ENCODE measurements around the gene PIGA.
A peak's percentile ranks its signal among the peaks of the same experiment; 100 is the strongest.

Gene PIGA

GRCh38 chrX:15335135-15336022 is at the start of gene PIGA:
TSS of gene PIGA (minus strand) at chrX:15335523. CDS start at chrX:15331930, 3,593 bp downstream.
- DNase-seq (ENCODE audit: low spot score): peak; percentile 96

DNA sequence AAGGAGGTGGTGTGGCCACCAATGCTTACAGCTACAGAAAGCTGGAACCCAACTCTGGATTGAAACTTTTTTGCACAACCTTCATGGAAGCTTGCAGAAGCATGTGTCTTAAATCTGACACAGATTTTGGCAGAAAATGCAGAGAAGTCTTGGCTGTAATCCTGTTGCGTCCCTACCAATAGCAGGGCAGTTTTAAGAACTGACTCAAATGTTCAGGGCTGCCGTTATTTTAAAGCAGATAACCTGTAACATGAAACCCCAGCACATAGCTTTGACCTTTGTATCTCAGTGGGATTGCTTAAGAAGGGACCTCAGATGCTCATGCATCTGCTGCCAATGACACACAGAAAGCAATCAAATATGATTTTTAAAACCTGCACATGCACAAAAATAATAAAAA is 49.0 kb upstream of the PIGA start, which contains the start of gene VEGFD:
Gene VEGFD (minus strand): TSS at position 110 of the 400 bp plus-strand sequence. CDS start 467 bp downstream, outside the sequence.
- DNase-seq (ENCODE audit: low spot score): no peak

DNA sequence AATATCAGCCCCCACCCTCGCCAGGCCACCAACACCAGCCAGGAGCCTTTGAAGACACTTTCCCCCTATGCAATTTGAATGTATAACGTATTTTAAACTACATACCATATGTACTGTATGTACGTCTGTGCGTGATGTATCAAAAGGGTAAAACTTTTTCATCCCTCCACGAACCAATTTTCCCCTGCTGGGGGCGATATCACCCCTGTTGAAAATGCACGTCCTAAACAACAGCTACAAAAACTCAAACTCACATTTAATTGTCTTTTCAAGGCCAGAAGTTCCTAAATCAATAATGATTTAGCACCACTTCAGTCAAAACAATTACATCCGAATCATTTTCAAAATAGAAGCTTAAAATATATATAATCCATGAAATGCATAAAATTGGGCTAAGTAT is 47.5 kb upstream of the PIGA start:
- no peak for DNase-seq (ENCODE audit: low spot score)

- no peak for DNase-seq (ENCODE audit: low spot score)
These were observed 41.6 kb upstream of the PIGA start for GRCh38 chrX:15376956-15377355.

DNA sequence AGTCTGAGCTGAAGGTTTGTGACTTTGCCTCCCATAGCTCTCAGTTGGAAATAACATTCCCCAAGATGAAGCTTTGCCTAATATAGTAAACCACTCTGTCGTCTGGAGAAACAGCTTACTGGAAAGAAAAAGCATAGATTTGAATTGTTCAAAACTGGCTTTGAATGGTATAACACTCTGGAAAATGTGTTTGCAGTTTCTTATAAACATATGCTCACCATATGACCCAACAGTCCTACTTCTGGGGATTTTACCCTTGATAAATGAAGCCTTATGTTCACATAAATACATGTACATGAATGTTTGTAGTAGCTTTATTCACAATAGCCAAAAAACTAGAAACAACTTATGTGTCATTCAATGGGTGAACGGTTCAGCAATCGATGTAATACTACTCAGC is 38.7 kb upstream of the PIGA start:
- no peak for DNase-seq (ENCODE audit: low spot score)

DNA sequence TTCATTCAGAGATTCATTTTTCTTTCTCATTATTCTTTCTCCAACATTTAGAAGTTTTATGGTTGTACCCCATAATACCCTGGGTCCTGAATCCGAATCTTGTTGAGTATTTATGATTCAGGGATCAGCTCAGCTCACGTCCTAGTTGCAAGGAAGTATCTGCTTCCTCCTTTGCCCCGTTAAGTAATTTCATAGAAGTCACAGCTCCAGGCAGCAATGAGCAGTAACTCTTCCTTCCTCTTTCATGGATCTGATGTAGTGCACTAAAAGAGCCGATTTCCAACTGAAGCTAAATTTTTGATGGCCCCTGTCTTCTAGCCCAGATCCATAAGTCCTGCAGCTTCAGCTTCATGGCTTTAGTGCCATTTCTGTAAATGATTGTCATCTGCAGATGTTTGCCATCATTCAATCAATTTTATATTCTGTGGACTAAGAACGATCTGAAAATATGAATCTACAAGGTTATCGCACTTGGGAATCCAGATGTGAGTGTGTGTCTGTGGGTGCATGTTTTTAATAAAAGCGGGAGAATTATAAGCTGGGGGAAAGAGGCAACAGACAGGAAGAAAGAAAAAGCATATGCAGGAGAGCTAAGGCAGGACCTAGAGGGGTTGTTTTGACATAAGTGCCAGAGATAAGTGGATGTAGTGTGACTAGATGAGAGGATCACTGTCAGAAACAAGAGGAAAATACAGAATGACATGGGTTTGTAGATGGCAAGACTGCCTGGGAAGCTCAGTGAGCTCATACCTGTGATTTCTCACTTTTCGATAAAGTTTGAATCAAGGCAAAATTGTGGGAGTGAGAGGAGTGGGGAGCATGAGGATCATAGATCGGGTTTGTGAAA is 31.4 kb upstream of the PIGA start:
- no peak for DNase-seq (ENCODE audit: low spot score)

DNA sequence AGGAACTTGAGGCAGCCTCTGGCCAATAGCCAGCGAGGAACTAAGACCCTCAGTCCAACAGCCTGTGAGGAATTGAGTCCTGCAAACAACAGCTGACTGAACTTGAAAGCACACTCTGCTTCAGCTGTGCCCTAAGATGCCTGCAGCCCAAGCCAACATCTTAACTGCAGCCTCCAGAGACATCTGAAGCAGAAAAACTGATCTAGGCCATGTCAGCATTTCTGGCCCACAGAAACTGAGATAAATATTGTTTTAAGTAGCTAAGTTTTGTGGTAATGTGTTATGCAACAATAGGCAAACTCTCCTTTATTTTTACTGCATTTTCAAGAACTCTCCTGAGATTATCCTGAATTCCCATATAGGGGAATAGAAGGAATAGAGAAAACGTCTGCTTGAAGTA is 24.4 kb upstream of the PIGA start:
- no peak for DNase-seq (ENCODE audit: low spot score)

GRCh38 chrX:15358533-15358932 is 23.2 kb upstream of the PIGA start:
- DNase-seq (ENCODE audit: low spot score): no peak

DNA sequence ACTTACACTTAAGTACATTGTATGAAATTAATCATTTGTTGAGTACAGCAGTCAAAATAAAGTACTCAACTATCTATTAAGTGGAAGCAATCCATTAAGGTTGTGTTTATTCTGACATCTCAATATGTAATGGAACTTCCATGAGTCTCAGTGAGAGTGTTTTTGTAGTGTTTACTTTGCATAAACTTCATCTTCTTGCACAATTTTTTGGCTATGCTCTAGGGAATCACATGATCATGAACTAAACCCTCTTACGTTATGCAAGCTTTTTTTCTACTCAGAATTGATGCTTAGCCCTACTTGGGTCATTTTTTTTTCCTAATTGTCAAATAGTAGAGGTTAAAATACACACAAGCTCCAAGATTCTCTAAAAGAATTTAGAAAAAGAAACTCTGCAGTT is 21.1 kb upstream of the PIGA start:
- no peak for DNase-seq (ENCODE audit: low spot score)

GRCh38 chrX:15350329-15350996 is 15.1 kb upstream of the PIGA start:
- DNase-seq (ENCODE audit: low spot score): no peak

- DNase-seq (ENCODE audit: low spot score): peak; percentile 92
These were observed 13.7 kb upstream of the PIGA start for GRCh38 chrX:15349046-15349445.

DNA sequence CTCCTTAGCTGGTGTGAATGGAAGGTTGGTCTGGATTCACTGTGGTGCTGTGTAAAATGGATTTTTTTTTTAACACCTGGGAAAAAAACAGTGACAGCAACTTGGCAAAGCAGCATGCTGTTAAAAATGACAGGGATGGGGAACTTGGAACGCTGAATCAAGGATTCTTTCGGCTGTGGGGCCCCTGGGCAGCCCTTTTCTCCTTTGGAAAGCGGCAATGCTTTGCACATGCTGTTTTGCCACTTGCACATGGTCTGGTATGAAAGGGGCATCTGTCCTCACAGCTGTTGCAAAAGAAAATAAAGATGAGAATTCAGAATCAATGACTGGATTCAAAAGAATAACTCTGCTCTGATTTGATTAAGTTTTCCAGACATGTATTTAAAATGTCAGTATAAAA is 10.7 kb upstream of the PIGA start:
- no peak for DNase-seq (ENCODE audit: low spot score)

- DNase-seq (ENCODE audit: low spot score): no peak
These were observed 8.8 kb upstream of the PIGA start for GRCh38 chrX:15344106-15344505.

DNA sequence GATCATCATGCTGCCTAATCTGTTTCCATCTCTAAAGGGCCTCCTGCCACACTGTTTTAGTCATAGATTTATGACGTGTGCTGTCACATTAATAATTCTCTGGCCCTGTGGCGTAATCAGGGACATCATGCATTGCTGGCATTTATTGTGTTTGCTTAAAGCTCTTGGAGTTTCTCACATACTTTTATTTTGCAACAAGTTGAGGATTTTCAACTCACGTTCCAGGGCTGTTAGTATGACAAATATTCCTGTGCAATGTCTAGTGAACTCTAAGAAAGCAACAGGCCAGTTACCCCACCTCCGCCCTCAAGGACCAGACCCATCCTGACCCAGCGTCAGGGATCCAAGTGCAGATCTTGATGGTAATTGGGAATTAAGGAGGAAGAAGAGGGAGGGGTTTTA is 7.8 kb upstream of the PIGA start:
- no peak for DNase-seq (ENCODE audit: low spot score)

- DNase-seq (ENCODE audit: low spot score): no peak
These were observed 5.5 kb upstream of the PIGA start for GRCh38 chrX:15340867-15341266.

- no peak for DNase-seq (ENCODE audit: low spot score)
These were observed 695 bp upstream of the PIGA start for GRCh38 chrX:15336023-15336413.

- no peak for DNase-seq (ENCODE audit: low spot score)
These were observed 762 bp downstream of the PIGA start for GRCh38 chrX:15334561-15334960.

- DNase-seq (ENCODE audit: low spot score): no peak
These were observed 6.5 kb downstream of the PIGA start for GRCh38 chrX:15328821-15329220.

DNA sequence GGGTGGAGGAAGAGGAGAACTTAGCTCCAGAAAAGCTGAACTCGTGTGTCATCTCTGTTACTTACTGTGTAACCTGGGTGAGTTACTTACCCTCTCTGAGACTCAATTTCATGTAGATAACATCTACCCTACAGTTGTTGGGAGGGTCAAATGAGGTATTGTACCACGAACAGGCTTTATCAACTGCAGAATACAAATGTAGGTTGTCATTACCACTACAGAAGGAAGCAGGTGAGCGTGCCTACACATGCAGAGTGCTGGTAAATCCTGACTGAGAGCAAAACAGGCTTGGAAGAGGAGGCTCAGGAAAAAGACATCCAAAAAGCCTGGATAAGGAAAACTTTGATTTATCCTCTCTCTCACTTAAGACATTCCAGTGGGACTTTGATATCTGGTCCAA is 7.2 kb downstream of the PIGA start:
- no peak for DNase-seq (ENCODE audit: low spot score)

GRCh38 chrX:15322472-15322871 is 12.9 kb downstream of the PIGA start:
- no peak for DNase-seq (ENCODE audit: low spot score)

GRCh38 chrX:15322072-15322471 is 13.3 kb downstream of the PIGA start:
- DNase-seq (ENCODE audit: low spot score): no peak

GRCh38 chrX:15321447-15321846 is 13.9 kb downstream of the PIGA start:
- peak; percentile 52 for DNase-seq (ENCODE audit: low spot score)
